ENCODE data around the gene DNAJC6. TPM values are rescaled to one million over a fixed set of nuclear protein-coding genes. Genes with fewer than 3 reads are reported as not detected.
A peak's percentile ranks its signal among the peaks of the same experiment; 100 is the strongest.

The DNAJC6 gene
- total RNA-seq, 1 experiment from 2014 or later, result 4.0 TPM

- no TSS peak for BruUV-seq (replicated peaks)
- intact Hi-C loops (cut with micrococcal nuclease; ENCODE audit: unreplicated experiment), result no loop called here
- DNase-seq (ENCODE audit: low read depth, low spot score) (no peak), ATAC-seq (peak; percentile 71)
- peaks cover 4% of the 10 kb centered on the region; the same call in 1 of the 2 replicates for H3K4me1 ChIP-seq (ENCODE audit: control insufficient read depth, insufficient read depth, low read length)
- no peaks in the 10 kb centered on the region for H3K27me3 ChIP-seq (ENCODE audit: control insufficient read depth, insufficient read depth, low read length)
- POLR2A ChIA-PET, result no interaction called here
- TF ChIP-seq REST (IDR thresholded peaks at IDR 0.05; ENCODE audit: insufficient read depth in 1 of 2, low read depth in 2 of 2, low read length in 1 of 2), result no peak
- no peak overlapping the region for H3K27ac ChIP-seq (ENCODE audit: low read length)
- no peaks in the 10 kb centered on the region for H3K9me3 ChIP-seq (ENCODE audit: control insufficient read depth, insufficient read depth, low read depth, low read length)
- H3K4me3 ChIP-seq (ENCODE audit: low read depth in 2 of 2, low read length in 2 of 2), result peak overlapping the region; percentile 25 to 27; a peak in 2 of 4 replicates
- in situ Hi-C loops (cut with HindIII; ENCODE audit: low pct_unique_long_range_greater_than_20kb, low sequenced_read_pairs), result no loop called here
- H3K36me3 ChIP-seq (ENCODE audit: control insufficient read depth, insufficient read depth, low read length), result no peaks in the 10 kb centered on the region
- CTCF ChIA-PET, result no interaction called here
These were observed 45.0 kb upstream of the DNAJC6 start for GRCh38 chr1:65264197-65264929.

GRCh38 chr1:65265296-65265650 lies 44.1 kb upstream of the DNAJC6 start:
- TF ChIP-seq SIN3A (IDR thresholded peaks at IDR 0.05; ENCODE audit: borderline replicate concordance, insufficient read depth, low read depth, low read length), result no peak
- TF ChIP-seq REST (IDR thresholded peaks at IDR 0.05; ENCODE audit: insufficient read depth in 1 of 2, low read depth in 2 of 2, low read length in 1 of 2), result no peak
- TF ChIP-seq TCF7L2 (IDR thresholded peaks at IDR 0.05; ENCODE audit: low read depth, low read length), result no peak
- no peak for TF ChIP-seq CTCF (IDR thresholded peaks at IDR 0.05)
- no peak for TF ChIP-seq POLR2AphosphoS5 (IDR thresholded peaks at IDR 0.05; ENCODE audit: low read depth, low read length)
- Histone ChIP-seq H3K9me3 (ENCODE audit: control insufficient read depth, insufficient read depth, low read depth, low read length) (no peaks in the 10 kb centered on the region), H3K27ac (ENCODE audit: low read length) (no peak overlapping the region), H3K27me3 (ENCODE audit: control insufficient read depth, insufficient read depth, low read length) (no peaks in the 10 kb centered on the region), H3K4me3 (ENCODE audit: low read depth in 2 of 2, low read length in 2 of 2) (no peak overlapping the region; a peak in 1 of 4 replicates), H3K36me3 (ENCODE audit: control insufficient read depth, insufficient read depth, low read length) (no peaks in the 10 kb centered on the region), H3K4me1 (ENCODE audit: control insufficient read depth, insufficient read depth, low read length) (peaks cover 1% of the 10 kb centered on the region; the same call in 1 of the 2 replicates)
- in situ Hi-C loops (cut with HindIII; ENCODE audit: low pct_unique_long_range_greater_than_20kb, low sequenced_read_pairs), result no loop called here
- DNase-seq (ENCODE audit: low read depth, low spot score) (no peak), ATAC-seq (no peak)
- POLR2A ChIA-PET, result no interaction called here
- intact Hi-C loops (cut with micrococcal nuclease; ENCODE audit: unreplicated experiment), result no loop called here
- no TSS peak for BruUV-seq (replicated peaks)
- CTCF ChIA-PET, result no interaction called here
